ENCODE results near the gene SOCS4.
"Not testable (repeated sequence)": the region's sequence is repeated elsewhere in the genome, so short reads cannot be mapped to it uniquely, and the experiment has no call there.

DNA sequence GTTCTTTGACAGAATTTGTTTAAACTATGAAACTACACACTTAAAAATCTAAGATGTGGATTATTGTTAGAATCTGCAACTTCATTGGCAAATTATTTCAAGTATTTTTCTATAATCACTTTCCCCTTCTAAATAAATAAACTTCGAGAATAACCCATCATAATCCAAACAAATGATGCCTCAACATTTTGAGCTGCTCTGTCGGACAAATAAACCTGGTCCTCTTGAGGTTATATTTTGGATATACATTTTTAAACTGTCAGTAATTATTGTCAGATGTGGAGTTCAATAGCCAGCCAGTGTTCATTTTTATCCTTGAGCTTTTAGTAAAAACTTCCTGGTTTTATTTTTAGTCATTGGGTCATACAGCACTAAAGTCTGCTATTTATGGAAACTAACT is 37.9 kb downstream of the SOCS4 start:
- TF ChIP-seq POLR2AphosphoS5, POLR2A, CTCF (IDR thresholded peaks at IDR 0.05): not testable (repeated sequence)

Measured in stomach (tissue), 4 donors.